HG02798 (cell line): Measurements from ENCODE around the gene LBHD2.
"Not testable (repeated sequence)": the region's sequence is repeated elsewhere in the genome, so short reads cannot be mapped to it uniquely, and the experiment has no call there.

ENCODE experiments used
- ATAC-seq: cut with Tn5 transposase; IDR thresholded peaks from one replicate; pipeline ENCODE4 v1.9.1; 2021; ENCODE audit warnings: mild to moderate bottlenecking; ENCODE audit not compliant: unreplicated experiment, poor library complexity

The LBHD2 gene

GRCh38 chr14:103116636-103117035, 32.6 kb downstream of the LBHD2 start:
- no peak for ATAC-seq

- ATAC-seq: not testable (repeated sequence)
These were observed 33.5 kb downstream of the LBHD2 start for GRCh38 chr14:103117499-103117898.

- no peak for ATAC-seq
These were observed 34.1 kb downstream of the LBHD2 start for GRCh38 chr14:103118018-103118662.

GRCh38 chr14:103118663-103119404, 34.8 kb downstream of the LBHD2 start:
- ATAC-seq: no peak

GRCh38 chr14:103119527-103119926, 35.5 kb downstream of the LBHD2 start:
- ATAC-seq: not testable (repeated sequence)

- no peak for ATAC-seq
These were observed 37.3 kb downstream of the LBHD2 start for GRCh38 chr14:103121121-103121845.

GRCh38 chr14:103121846-103122584, 38.0 kb downstream of the LBHD2 start:
- ATAC-seq: no peak

- ATAC-seq: no peak
These were observed 38.6 kb downstream of the LBHD2 start for GRCh38 chr14:103122585-103122946.

- ATAC-seq: no peak
These were observed 39.1 kb downstream of the LBHD2 start, which contains the start of gene TNFAIP2 for GRCh38 chr14:103122947-103123633. Gene TNFAIP2 (plus strand): TSS chr14:103123461. CDS start chr14:103126458, 2,997 bp downstream.

GRCh38 chr14:103123634-103124500, 39.9 kb downstream of the LBHD2 start:
- no peak for ATAC-seq

GRCh38 chr14:103124501-103125001, 40.5 kb downstream of the LBHD2 start:
- ATAC-seq: no peak

- ATAC-seq: no peak
These were observed 41.4 kb downstream of the LBHD2 start for GRCh38 chr14:103125098-103126070.

GRCh38 chr14:103126088-103126872, 42.3 kb downstream of the LBHD2 start:
- ATAC-seq: no peak

- ATAC-seq: no peak
These were observed 42.9 kb downstream of the LBHD2 start for GRCh38 chr14:103126873-103127304.

- ATAC-seq: no peak
These were observed 43.3 kb downstream of the LBHD2 start for GRCh38 chr14:103127356-103127755.

GRCh38 chr14:103127861-103128598, 44.0 kb downstream of the LBHD2 start:
- no peak for ATAC-seq
